PFSK-1 (cell line): ENCODE results near the gene SKP2.

Source experiments
- FOXP2 ChIP-seq: optimal IDR thresholded peaks from 2 replicates; pipeline ENCODE3; 2011; ENCODE audit warnings: borderline replicate concordance, control low read depth, inconsistent platforms; ENCODE audit not compliant: insufficient read depth; ENCODE audit errors: extremely low read length, extremely low read depth
- POLR2AphosphoS5 ChIP-seq: IDR thresholded peaks from 2 replicates; pipeline ENCODE4 v1.6.1; 2012; ENCODE audit warnings: low read depth, mild to moderate bottlenecking, control low read depth, low read length, moderate library complexity
- SIN3A ChIP-seq: IDR thresholded peaks from 2 replicates; pipeline ENCODE4 v1.6.1; 2012; ENCODE audit warnings: mild to moderate bottlenecking, low read length, moderate library complexity, borderline replicate concordance; ENCODE audit not compliant: insufficient read depth
- TAF1 ChIP-seq: IDR thresholded peaks from 2 replicates; pipeline ENCODE4 v1.6.1; 2012; ENCODE audit warnings: low read length, control low read depth, borderline replicate concordance; ENCODE audit not compliant: insufficient read depth
- TF ChIP-seq, protein P1 (sequence below), 2 experiments: IDR thresholded peaks; 2 replicates each; pipeline versions ENCODE4 v1.6.1 to v1.8.0; 2011 to 2012; ENCODE audit warnings: low read depth in 2 of 2, low read length in 2 of 2, control low read depth in 1 of 2, inconsistent platforms in 1 of 2, mild to moderate bottlenecking in 1 of 2, moderate library complexity in 1 of 2; ENCODE audit not compliant: insufficient read depth in 1 of 2

SKP2 gene

DNA sequence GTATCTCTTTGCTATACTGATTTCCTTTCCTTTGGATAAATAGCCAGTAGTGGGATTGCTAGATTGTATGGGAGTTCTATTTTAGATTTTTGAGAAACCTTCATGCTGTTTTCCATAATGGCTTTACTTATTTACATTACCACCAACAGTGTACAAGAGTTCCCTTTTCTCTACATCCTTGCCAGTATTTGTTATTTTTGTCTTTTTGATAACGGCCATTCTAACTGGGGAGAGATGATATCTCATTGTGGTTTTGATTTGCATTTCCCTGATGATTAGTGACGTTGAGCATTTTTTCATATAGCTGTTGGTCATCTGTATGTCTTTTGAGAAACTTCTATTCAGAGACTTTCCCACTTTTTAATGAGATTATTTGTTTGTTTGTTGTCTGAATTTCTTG is 64.0 kb downstream of the SKP2 start:
- TF ChIP-seq TAF1 = no peak

DNA sequence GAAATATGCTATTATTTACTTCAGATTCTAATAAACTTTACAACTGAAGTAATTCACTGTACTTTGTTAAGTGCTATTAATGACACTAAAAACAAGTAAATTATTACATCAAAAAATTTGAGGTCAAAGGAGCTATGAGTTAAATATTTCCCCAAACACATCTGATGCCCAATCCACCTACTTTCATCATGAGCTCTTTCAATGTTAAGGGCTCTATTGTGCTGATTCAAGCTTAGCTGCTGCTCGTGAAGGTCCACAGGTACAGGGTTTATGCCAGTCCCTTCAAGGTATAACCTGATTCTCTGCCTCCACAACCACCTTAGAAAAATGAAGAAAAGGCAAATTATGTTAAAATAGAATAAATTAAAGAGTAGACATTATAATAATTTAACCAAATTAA is 65.7 kb downstream of the SKP2 start:
- TF ChIP-seq POLR2AphosphoS5 (no peak), TAF1 (no peak), FOXP2 (no peak), SIN3A (no peak)
- TF ChIP-seq, protein P1, sequence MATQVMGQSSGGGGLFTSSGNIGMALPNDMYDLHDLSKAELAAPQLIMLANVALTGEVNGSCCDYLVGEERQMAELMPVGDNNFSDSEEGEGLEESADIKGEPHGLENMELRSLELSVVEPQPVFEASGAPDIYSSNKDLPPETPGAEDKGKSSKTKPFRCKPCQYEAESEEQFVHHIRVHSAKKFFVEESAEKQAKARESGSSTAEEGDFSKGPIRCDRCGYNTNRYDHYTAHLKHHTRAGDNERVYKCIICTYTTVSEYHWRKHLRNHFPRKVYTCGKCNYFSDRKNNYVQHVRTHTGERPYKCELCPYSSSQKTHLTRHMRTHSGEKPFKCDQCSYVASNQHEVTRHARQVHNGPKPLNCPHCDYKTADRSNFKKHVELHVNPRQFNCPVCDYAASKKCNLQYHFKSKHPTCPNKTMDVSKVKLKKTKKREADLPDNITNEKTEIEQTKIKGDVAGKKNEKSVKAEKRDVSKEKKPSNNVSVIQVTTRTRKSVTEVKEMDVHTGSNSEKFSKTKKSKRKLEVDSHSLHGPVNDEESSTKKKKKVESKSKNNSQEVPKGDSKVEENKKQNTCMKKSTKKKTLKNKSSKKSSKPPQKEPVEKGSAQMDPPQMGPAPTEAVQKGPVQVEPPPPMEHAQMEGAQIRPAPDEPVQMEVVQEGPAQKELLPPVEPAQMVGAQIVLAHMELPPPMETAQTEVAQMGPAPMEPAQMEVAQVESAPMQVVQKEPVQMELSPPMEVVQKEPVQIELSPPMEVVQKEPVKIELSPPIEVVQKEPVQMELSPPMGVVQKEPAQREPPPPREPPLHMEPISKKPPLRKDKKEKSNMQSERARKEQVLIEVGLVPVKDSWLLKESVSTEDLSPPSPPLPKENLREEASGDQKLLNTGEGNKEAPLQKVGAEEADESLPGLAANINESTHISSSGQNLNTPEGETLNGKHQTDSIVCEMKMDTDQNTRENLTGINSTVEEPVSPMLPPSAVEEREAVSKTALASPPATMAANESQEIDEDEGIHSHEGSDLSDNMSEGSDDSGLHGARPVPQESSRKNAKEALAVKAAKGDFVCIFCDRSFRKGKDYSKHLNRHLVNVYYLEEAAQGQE (IDR thresholded peaks at IDR 0.05; ENCODE audit: insufficient read depth in 1 of 2, low read depth in 2 of 2, low read length in 2 of 2) = no peak

DNA sequence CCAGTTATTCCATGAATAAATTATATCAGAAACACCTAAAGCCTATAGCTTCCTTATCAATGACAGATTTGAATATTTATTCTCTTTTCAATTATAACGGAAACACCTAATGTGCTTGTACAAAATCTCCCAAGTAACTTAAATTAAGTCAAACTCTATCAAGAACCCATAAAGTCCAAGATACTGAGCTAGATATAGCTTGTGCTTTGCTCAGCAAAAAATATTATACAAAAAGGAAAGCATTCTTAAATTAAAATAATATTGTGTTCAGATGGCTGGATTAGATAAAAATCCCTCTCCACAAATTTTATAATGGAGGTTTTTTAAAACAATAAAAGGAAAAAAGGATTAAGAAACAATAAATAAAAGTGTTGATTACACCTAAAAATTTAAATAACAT is 66.1 kb downstream of the SKP2 start:
- TF ChIP-seq SIN3A (no peak), POLR2AphosphoS5 (no peak), TAF1 (no peak), FOXP2 (no peak)
- TF ChIP-seq, protein P1 (IDR thresholded peaks at IDR 0.05; ENCODE audit: insufficient read depth in 1 of 2, low read depth in 2 of 2, low read length in 2 of 2) = no peak

GRCh38 chr5:36222620-36223019 is 70.7 kb downstream of the SKP2 start:
- TF ChIP-seq SIN3A = no peak

DNA sequence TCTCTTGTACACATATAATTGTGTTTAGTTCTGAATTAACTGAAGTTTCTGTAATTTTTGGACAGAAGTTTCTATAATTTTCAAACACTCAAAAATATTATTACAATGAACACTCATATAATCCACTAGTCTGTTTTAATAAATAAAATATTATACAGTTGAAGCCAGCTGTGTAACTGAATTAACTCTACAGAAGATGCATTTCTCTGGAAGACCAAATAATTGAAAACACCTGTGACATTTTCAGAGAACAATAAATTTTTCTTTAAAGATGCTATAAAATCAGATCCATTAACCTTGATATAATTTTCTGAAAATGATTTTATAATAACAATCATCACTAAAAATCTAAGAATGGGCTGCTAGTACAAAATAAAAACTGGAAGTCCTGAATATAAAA is 75.1 kb downstream of the SKP2 start:
- TF ChIP-seq, protein P1 (IDR thresholded peaks at IDR 0.05; ENCODE audit: insufficient read depth in 1 of 2, low read depth in 2 of 2, low read length in 2 of 2) = no peak
- TF ChIP-seq POLR2AphosphoS5 = no peak
- TF ChIP-seq SIN3A = no peak
- TF ChIP-seq TAF1 = no peak
- TF ChIP-seq FOXP2 = no peak

DNA sequence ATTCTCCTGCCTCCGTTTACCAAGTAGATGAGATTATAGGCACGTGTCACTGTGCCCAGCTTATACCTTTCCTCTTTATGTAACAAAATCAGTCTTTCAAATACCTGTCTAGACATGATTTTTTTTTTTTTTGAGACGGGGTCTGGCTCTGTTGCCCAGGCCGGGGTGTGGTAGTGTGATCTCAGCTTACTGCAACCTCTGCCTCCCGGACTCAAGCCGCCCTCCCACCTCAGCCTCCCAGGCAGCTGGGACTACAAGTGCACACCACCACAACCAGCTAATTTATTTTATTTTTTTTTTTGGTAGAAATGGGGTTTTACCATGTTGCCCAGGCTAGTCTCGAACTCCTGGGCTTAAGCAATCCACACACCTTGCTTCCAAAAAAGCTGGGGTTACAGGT is 76.6 kb downstream of the SKP2 start:
- TF ChIP-seq TAF1 (no peak), POLR2AphosphoS5 (no peak), FOXP2 (no peak), SIN3A (no peak)
- TF ChIP-seq, protein P1 (IDR thresholded peaks at IDR 0.05; ENCODE audit: insufficient read depth in 1 of 2, low read depth in 2 of 2, low read length in 2 of 2) = no peak
